WTC11 (cell line): ENCODE measurements around the gene RCC2.

ENCODE experiments used
- ZNF121 ChIP-seq: sonication (generic); formaldehyde crosslinking; IDR thresholded peaks from 2 replicates; pipeline ENCODE4 v1.8.0; 2023; ENCODE audit warnings: missing genetic modification reagents
- TF ChIP-seq, protein P1 (sequence below): sonication (generic); formaldehyde crosslinking; conservative IDR thresholded peaks from 2 replicates; pipeline ENCODE4 v1.8.1; 2022; ENCODE audit warnings: mild to moderate bottlenecking, missing genetic modification reagents
- TF ChIP-seq, protein P2 (sequence below): fragments of 200-600 bp; IDR thresholded peaks from 2 replicates; pipeline ENCODE4 v1.8.0; 2022; ENCODE audit warnings: antibody characterized with exemption

DNA sequence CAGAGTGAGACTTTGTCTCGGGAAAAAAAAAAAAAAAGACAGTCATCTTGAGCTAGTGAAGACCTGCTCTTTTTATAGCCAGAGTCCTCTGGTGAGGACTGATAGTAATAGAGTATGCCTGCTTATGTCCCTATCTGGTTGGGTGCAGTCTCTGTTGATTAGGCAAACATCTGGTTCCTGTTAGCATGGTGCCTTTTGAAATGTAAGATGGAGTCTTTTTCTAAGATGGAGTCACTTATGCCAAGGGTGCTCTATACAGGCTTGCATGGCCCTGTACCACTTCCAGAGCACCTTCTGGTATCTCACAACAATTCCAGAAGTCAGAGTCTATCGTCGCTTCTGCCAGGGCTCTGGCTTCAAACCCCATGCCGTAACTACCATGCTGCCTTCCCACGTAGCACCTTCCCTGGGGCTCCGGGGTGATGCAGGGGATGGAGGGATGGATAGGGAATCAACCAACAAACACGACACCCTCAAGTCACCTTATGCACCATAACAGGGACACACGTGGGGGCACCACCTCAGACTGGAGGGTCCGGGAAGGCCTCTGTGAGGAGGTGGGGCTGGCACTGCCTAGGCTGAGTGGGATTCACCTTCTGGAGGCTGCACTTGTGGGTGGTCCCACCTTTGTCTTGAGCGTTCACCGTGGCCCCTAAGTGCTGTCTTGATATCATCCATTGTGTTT, 79.1 kb downstream of the RCC2 start:
- TF ChIP-seq, protein P1, sequence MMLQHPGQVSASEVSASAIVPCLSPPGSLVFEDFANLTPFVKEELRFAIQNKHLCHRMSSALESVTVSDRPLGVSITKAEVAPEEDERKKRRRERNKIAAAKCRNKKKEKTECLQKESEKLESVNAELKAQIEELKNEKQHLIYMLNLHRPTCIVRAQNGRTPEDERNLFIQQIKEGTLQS (CRISPR knock-in tag) = no peak
- TF ChIP-seq, protein P2, sequence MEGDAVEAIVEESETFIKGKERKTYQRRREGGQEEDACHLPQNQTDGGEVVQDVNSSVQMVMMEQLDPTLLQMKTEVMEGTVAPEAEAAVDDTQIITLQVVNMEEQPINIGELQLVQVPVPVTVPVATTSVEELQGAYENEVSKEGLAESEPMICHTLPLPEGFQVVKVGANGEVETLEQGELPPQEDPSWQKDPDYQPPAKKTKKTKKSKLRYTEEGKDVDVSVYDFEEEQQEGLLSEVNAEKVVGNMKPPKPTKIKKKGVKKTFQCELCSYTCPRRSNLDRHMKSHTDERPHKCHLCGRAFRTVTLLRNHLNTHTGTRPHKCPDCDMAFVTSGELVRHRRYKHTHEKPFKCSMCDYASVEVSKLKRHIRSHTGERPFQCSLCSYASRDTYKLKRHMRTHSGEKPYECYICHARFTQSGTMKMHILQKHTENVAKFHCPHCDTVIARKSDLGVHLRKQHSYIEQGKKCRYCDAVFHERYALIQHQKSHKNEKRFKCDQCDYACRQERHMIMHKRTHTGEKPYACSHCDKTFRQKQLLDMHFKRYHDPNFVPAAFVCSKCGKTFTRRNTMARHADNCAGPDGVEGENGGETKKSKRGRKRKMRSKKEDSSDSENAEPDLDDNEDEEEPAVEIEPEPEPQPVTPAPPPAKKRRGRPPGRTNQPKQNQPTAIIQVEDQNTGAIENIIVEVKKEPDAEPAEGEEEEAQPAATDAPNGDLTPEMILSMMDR = no peak
- no peak for TF ChIP-seq ZNF121 (CRISPR knock-in tag)
